A549 treated with ZK216348 at 1 μM for 4 hours (cell line): ENCODE measurements around the gene AASDH. TPM values are rescaled to one million over a fixed set of nuclear protein-coding genes. Genes with fewer than 3 reads are reported as not detected.

Source experiments
- total RNA-seq: library from RNA; stranded (reverse); fragments of 200-300 nt; extraction: Qiagen RNA extraction; gene quantifications from 5 replicates; pipeline ENCODE4 v1.2.3, GENCODE V29; 2022; ENCODE audit warnings: low read depth

The AASDH gene, protein sequence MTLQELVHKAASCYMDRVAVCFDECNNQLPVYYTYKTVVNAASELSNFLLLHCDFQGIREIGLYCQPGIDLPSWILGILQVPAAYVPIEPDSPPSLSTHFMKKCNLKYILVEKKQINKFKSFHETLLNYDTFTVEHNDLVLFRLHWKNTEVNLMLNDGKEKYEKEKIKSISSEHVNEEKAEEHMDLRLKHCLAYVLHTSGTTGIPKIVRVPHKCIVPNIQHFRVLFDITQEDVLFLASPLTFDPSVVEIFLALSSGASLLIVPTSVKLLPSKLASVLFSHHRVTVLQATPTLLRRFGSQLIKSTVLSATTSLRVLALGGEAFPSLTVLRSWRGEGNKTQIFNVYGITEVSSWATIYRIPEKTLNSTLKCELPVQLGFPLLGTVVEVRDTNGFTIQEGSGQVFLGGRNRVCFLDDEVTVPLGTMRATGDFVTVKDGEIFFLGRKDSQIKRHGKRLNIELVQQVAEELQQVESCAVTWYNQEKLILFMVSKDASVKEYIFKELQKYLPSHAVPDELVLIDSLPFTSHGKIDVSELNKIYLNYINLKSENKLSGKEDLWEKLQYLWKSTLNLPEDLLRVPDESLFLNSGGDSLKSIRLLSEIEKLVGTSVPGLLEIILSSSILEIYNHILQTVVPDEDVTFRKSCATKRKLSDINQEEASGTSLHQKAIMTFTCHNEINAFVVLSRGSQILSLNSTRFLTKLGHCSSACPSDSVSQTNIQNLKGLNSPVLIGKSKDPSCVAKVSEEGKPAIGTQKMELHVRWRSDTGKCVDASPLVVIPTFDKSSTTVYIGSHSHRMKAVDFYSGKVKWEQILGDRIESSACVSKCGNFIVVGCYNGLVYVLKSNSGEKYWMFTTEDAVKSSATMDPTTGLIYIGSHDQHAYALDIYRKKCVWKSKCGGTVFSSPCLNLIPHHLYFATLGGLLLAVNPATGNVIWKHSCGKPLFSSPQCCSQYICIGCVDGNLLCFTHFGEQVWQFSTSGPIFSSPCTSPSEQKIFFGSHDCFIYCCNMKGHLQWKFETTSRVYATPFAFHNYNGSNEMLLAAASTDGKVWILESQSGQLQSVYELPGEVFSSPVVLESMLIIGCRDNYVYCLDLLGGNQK
- total RNA-seq, result 2.8 to 4.0 TPM (median 3.0 TPM) in 5 replicates

DNA sequence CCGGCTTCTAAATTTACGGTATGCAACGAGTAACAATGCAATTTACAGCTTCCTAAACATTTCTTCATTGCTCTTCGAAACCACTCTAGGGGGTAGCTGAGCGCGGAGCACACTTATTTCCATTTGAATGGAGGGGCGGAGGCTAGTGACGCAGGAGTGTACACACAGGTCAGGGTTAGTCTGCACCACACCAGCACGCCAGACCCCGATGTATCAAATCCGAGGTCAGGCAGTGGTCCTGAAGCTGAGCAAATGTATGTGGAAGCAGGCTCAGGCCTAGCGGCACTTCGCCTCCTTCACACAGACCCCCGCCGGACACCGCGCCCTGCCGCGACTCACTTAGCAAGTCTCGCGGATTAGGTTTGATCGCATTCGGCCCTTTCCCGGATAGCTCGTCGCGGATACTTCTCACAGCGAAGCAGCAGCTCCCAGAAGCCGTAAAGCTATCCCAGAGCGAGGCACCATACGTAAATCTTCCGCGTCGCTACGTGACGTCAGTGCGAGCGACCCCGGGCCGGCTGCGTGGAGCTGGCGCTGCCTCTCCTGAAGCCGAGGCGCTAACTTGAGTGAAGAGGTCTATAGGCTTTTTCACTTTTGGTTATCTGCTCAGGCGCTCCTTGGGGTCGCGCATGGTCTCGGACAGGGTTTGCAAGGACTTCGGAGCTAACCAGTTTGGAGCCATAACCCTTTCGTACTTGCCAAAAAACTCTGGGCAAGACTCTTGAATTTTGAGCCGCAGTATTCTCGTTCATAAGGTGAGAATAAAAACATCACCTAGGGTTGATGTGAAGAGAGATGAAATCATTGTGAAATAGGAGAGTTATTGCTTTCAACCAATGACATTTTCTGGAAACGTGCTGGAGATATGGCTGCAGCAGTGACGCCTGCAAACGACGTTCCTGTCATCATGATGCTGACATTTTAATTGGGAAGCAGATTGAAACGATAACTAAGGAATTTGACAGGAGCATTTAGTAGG is at the start of gene AASDH:
Gene AASDH (minus strand): TSS at position 469 of the 979 bp plus-strand sequence. CDS start 3,192 bp downstream, outside the sequence.

DNA sequence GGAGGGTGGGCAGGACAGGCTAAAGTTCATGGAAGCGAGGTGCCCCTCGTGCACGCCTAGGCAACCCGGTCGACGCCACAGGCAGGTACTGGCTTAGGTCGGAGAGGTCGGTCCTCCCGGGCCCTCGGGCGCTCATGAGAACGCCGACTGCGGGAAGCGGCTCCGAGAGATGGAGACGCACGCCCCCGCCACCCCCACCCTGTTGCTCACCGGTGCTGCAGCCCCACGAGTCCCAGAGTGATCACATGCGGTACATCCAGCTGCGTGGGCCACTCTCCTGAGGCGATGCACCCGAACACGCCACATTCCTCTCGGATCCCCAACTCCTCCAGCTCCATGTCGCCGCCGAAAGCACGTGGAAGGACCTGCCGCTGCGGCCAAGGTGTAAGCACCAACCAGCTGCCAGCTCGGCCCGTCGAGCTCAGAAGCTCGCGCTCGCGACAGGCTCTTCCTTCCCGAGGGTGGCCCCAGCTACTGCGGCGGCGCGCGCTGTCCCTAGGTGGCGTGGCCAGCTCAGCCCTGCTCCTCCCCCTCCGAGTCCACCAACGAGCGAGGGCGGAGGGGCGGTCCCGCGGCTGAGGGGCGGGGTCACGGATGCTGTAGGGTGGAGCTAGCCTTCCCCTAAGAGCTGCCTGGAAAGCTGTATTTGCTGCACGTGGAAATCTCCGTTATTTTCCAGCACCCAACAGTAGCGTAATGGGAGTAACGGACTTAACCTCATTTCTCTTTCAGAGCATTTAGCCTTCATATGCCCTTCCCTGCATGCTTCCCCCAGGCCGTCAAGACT is 48.0 kb upstream of the AASDH start, which contains the start of gene PPAT:
Gene PPAT (minus strand): TSS at position 476 of the 787 bp plus-strand sequence. CDS start 138 bp downstream, at position 338.

Other genes with a start within 250 kb of the AASDH start
- 11.5 to 22.0 TPM (median 15.5 TPM) in 5 replicates for gene PPAT, start 48.1 kb upstream of the AASDH start, total RNA-seq
- gene PAICS, start 48.8 kb upstream of the AASDH start, total RNA-seq, result 127 to 166 TPM (median 130 TPM) in 5 replicates
- 44.5 to 67.7 TPM (median 50.5 TPM) in 5 replicates for gene SRP72, start 80.1 kb upstream of the AASDH start, total RNA-seq
- not detected in 5 replicates for gene ARL9, start 118.3 kb upstream of the AASDH start, total RNA-seq